Measurements from ENCODE around the gene MSANTD4.

The MSANTD4 gene

DNA sequence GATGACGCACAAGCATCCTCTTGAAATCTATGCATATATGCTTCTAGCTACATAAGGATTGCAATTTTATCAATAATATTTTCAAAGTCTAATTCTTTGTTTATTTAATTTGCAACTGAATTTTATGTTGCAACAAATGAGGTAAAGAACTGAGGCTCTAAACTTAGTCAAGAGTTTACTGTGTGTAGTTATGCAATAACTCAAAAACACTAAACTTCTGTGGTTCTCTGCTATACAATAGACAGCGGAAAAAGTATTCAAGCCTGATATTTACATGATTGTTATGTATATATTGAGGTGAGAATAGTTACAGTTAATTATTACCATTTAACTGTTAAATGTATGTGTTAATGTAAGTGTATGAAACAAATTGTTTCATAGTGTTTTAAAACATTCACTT lies 32.9 kb downstream of the MSANTD4 start:
- H3K4me3 ChIP-seq (ENCODE audit: low read length) = no peak overlapping the region
- no peak for DNase-seq (ENCODE audit: low read depth)
- TF ChIP-seq, protein P1, sequence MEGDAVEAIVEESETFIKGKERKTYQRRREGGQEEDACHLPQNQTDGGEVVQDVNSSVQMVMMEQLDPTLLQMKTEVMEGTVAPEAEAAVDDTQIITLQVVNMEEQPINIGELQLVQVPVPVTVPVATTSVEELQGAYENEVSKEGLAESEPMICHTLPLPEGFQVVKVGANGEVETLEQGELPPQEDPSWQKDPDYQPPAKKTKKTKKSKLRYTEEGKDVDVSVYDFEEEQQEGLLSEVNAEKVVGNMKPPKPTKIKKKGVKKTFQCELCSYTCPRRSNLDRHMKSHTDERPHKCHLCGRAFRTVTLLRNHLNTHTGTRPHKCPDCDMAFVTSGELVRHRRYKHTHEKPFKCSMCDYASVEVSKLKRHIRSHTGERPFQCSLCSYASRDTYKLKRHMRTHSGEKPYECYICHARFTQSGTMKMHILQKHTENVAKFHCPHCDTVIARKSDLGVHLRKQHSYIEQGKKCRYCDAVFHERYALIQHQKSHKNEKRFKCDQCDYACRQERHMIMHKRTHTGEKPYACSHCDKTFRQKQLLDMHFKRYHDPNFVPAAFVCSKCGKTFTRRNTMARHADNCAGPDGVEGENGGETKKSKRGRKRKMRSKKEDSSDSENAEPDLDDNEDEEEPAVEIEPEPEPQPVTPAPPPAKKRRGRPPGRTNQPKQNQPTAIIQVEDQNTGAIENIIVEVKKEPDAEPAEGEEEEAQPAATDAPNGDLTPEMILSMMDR (IDR thresholded peaks at IDR 0.05; ENCODE audit: insufficient read depth, low read depth, low read length, missing control alignments) = no peak

DNA sequence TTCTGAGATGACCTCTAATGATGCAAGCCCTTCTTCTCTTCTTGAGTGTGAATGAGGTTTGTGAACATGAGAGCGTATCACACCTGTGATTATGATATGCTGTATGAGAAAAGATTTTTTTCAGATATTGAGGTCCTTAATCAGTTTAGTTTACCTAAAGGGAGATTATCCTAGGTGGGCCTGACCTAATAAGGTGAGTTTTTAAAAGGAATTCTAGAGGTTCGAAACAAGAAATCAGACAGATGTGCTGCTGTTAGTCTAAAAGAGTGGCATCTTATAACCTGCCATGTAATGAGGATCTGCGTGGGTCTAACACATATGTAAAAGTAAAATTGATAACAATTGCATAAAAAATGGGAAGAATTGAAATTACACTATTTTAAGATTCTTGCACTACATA lies 33.8 kb downstream of the MSANTD4 start:
- TF ChIP-seq, protein P1 (IDR thresholded peaks at IDR 0.05; ENCODE audit: insufficient read depth, low read depth, low read length, missing control alignments) = no peak
- DNase-seq (ENCODE audit: low read depth) = no peak
- no peak overlapping the region for H3K4me3 ChIP-seq (ENCODE audit: low read length)

- TF ChIP-seq, protein P1 (IDR thresholded peaks at IDR 0.05; ENCODE audit: insufficient read depth, low read depth, low read length, missing control alignments) = no peak
- no peak overlapping the region for H3K4me3 ChIP-seq (ENCODE audit: low read length)
- no peak for DNase-seq (ENCODE audit: low read depth)
Observed at GRCh38 chr11:105986554-105986953, 35.5 kb downstream of the MSANTD4 start.

- no peak for DNase-seq (ENCODE audit: low read depth)
- TF ChIP-seq, protein P1 (IDR thresholded peaks at IDR 0.05; ENCODE audit: insufficient read depth, low read depth, low read length, missing control alignments) = no peak
- H3K4me3 ChIP-seq (ENCODE audit: low read length) = no peak overlapping the region
Observed at GRCh38 chr11:105979997-105980703, 41.9 kb downstream of the MSANTD4 start.

GRCh38 chr11:105975128-105975527 lies 46.9 kb downstream of the MSANTD4 start:
- TF ChIP-seq, protein P1 (IDR thresholded peaks at IDR 0.05; ENCODE audit: insufficient read depth, low read depth, low read length, missing control alignments) = no peak
- no peak overlapping the region for H3K4me3 ChIP-seq (ENCODE audit: low read length)
- no peak for DNase-seq (ENCODE audit: low read depth)

DNA sequence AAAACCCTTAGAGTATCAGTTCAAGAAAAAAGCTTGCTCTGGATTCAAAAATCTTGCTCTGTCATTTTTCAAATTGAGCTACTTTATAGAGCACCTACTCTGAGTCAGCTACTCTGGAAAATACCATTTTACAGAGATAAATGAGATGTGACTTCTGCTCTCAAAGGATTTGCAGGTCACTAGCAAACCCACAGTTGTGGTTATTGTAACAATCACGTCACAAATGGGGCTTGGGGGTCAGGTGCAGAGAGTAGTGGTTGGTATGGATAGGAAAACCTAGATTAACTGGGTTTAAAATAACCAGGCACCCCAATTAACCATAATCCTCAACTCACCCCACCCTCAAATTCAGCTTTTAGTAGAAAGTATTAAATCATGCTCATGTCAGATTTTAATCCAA lies 52.3 kb downstream of the MSANTD4 start:
- DNase-seq (ENCODE audit: low read depth) = no peak
- TF ChIP-seq, protein P1 (IDR thresholded peaks at IDR 0.05; ENCODE audit: insufficient read depth, low read depth, low read length, missing control alignments) = no peak

More for the DNA sequence above, 52.3 kb downstream of the MSANTD4 start:
- H3K4me3 ChIP-seq (ENCODE audit: low read length) = no peak overlapping the region
